Ascending aorta (tissue), 2 donors: ENCODE results near the gene BMPER. TPM values are rescaled to one million over a fixed set of nuclear protein-coding genes. Genes with fewer than 3 reads are reported as not detected.

Source experiments
- DNase-seq, 2 donors: peaks; one replicate each; pipeline ENCODE4 v3.0.0-alpha.2; 2019; ENCODE audit warnings: low spot score in 2 of 2
- H3K27ac ChIP-seq, 2 donors: fragments of 200-600 bp; sonication (generic); one replicate each; pipeline ENCODE4 v1.5.1; 2016 to 2017; ENCODE audit warnings: mild to moderate bottlenecking in 1 of 2
- H3K27me3 ChIP-seq: fragments of 200-600 bp; sonication (generic); one replicate; pipeline ENCODE4 v1.5.1; 2017
- H3K36me3 ChIP-seq, 2 donors: fragments of 200-600 bp; sonication (generic); one replicate each; pipeline ENCODE4 v1.5.1; 2016
- H3K4me1 ChIP-seq, 2 donors: fragments of 200-600 bp; sonication (generic); one replicate each; pipeline ENCODE4 v1.5.1; 2016 to 2017; ENCODE audit warnings: mild to moderate bottlenecking in 1 of 2
- H3K4me3 ChIP-seq, 2 donors: fragments of 200-600 bp; sonication (generic); one replicate each; pipeline ENCODE4 v1.5.1; 2016 to 2017; ENCODE audit warnings: mild to moderate bottlenecking in 1 of 2
- H3K9me3 ChIP-seq, 2 donors: fragments of 200-600 bp; sonication (generic); one replicate each; pipeline ENCODE4 v1.5.1; 2016
- CTCF ChIP-seq, 3 experiments: fragments of 200-600 bp in 2 of 3; fragments of 450-650 bp in 1 of 3; sonication (generic) in 2 of 3; IDR thresholded peaks; one replicate each; pipeline ENCODE4 v1.5.1; 2016 to 2019; ENCODE audit warnings: antibody characterized with exemption in 3 of 3, mild to moderate bottlenecking in 1 of 3, moderate library complexity in 1 of 3
- intact Hi-C: fragments of 100-400 bp; cut with DNase I; formaldehyde crosslinking; loops from one replicate; pipeline ENCODE4 v1.15.1; 2023
- total RNA-seq: library from RNA; depleted of rRNA; stranded (reverse); fragments of >200 nt; gene quantifications from one replicate; pipeline ENCODE4 v1.1.0, GENCODE V29; 2016

Gene BMPER
- total RNA-seq, 1 donor from 2014 or later, result not detected

GRCh38 chr7:33883671-33883965, 21.7 kb upstream of the BMPER start:
- no peak for TF ChIP-seq CTCF (IDR thresholded peaks at IDR 0.05)
- Histone ChIP-seq H3K9me3 (no peaks in the 10 kb centered on the region), H3K27ac (no peak overlapping the region), H3K27me3 (no peaks in the 10 kb centered on the region), H3K4me1 (peaks cover 0 to 5% of the 10 kb centered on the region in 2 donors), H3K4me3 (no peak overlapping the region), H3K36me3 (no peaks in the 10 kb centered on the region)
- DNase-seq, result no peak
- intact Hi-C loops, result loop anchor here (5.0 kb wide), 1 partner anchor 71 kb away; no protein-coding TSS in a partner anchor

GRCh38 chr7:33885290-33886148, 19.8 kb upstream of the BMPER start:
- Histone ChIP-seq H3K27ac (no peak overlapping the region), H3K4me3 (no peak overlapping the region), H3K9me3 (no peaks in the 10 kb centered on the region), H3K4me1 (peaks cover 0 to 5% of the 10 kb centered on the region in 2 donors), H3K27me3 (no peaks in the 10 kb centered on the region), H3K36me3 (no peaks in the 10 kb centered on the region)
- intact Hi-C loops, result no loop called here
- TF ChIP-seq CTCF (IDR thresholded peaks at IDR 0.05), result no peak
- DNase-seq, result no peak

- DNase-seq, result no peak
- no peak overlapping the region for H3K4me3 ChIP-seq
- no peak overlapping the region for H3K27ac ChIP-seq
- TF ChIP-seq CTCF (IDR thresholded peaks at IDR 0.05), result no peak
- intact Hi-C loops, result no loop called here
- H3K9me3 ChIP-seq, result no peaks in the 10 kb centered on the region
- H3K36me3 ChIP-seq, result no peaks in the 10 kb centered on the region
- H3K27me3 ChIP-seq, result no peaks in the 10 kb centered on the region
- H3K4me1 ChIP-seq, result peaks cover 0 to 5% of the 10 kb centered on the region in 2 donors
Measured at GRCh38 chr7:33886149-33886623, 19.2 kb upstream of the BMPER start.

- Histone ChIP-seq H3K9me3 (no peaks in the 10 kb centered on the region), H3K27me3 (no peaks in the 10 kb centered on the region), H3K36me3 (no peaks in the 10 kb centered on the region), H3K4me3 (no peak overlapping the region), H3K27ac (no peak overlapping the region), H3K4me1 (no peaks in the 10 kb centered on the region)
- no peak for TF ChIP-seq CTCF (IDR thresholded peaks at IDR 0.05)
- intact Hi-C loops, result no loop called here
- no peak for DNase-seq
Measured at GRCh38 chr7:33887266-33887975, 17.9 kb upstream of the BMPER start.

GRCh38 chr7:33888166-33888565, 17.2 kb upstream of the BMPER start:
- Histone ChIP-seq H3K27ac (no peak overlapping the region), H3K9me3 (no peaks in the 10 kb centered on the region), H3K4me3 (no peak overlapping the region), H3K4me1 (no peaks in the 10 kb centered on the region), H3K27me3 (no peaks in the 10 kb centered on the region), H3K36me3 (no peaks in the 10 kb centered on the region)
- no peak for TF ChIP-seq CTCF (IDR thresholded peaks at IDR 0.05)
- intact Hi-C loops, result no loop called here
- no peak for DNase-seq
